Ishikawa (cell line): ENCODE measurements around the gene HPS5.

Source experiments
- CREB1 ChIP-seq: IDR thresholded peaks from 2 replicates; pipeline ENCODE4 v1.6.1; 2012; ENCODE audit warnings: low read depth
- EGR1 ChIP-seq: IDR thresholded peaks from 2 replicates; pipeline ENCODE4 v1.6.1; 2012
- EP300 ChIP-seq: IDR thresholded peaks from 2 replicates; pipeline ENCODE4 v1.6.1; 2012; ENCODE audit warnings: borderline replicate concordance
- FOXM1 ChIP-seq: IDR thresholded peaks from 2 replicates; pipeline ENCODE4 v1.6.1; 2012; ENCODE audit warnings: low read depth, borderline replicate concordance
- MAX ChIP-seq: IDR thresholded peaks from 2 replicates; pipeline ENCODE4 v1.6.1; 2012
- YY1 ChIP-seq: IDR thresholded peaks from 2 replicates; pipeline ENCODE4 v1.6.1; 2012; ENCODE audit warnings: low read depth

GRCh38 chr11:18294862-18295261 lies 27.1 kb downstream of the HPS5 start:
- TF ChIP-seq MAX, result no peak
- TF ChIP-seq YY1, result no peak
- TF ChIP-seq CREB1, result no peak
- no peak for TF ChIP-seq FOXM1
- TF ChIP-seq EGR1, result no peak
- TF ChIP-seq EP300, result no peak
